H1 (cell line): ENCODE results near the gene OR52E2.

Experiments used
- CTCF ChIP-seq, 3 experiments: IDR thresholded peaks; 1 replicate in 2 of 3; 2 replicates in 1 of 3; pipeline versions ENCODE4 v1.5.1 to v1.6.1; 2011; ENCODE audit warnings: low read length in 3 of 3, mild to moderate bottlenecking in 3 of 3, inconsistent platforms in 2 of 3, low read depth in 1 of 3, moderate library complexity in 1 of 3; ENCODE audit not compliant: insufficient read depth in 1 of 3; ENCODE audit errors: control extremely low read depth in 1 of 3
- EP300 ChIP-seq, 2 experiments: IDR thresholded peaks; 1 replicate in 1 of 2; 2 replicates in 1 of 2; pipeline ENCODE4 v1.6.1; 2011 to 2012; ENCODE audit warnings: low read depth in 2 of 2, low read length in 2 of 2, mild to moderate bottlenecking in 2 of 2, borderline replicate concordance in 1 of 2, inconsistent platforms in 1 of 2, moderate library complexity in 1 of 2
- EZH2 ChIP-seq: fragments of 200-600 bp; sonication (generic); IDR thresholded peaks from 2 replicates; pipeline ENCODE4 v1.7.1; 2012; ENCODE audit warnings: low read depth, mild to moderate bottlenecking, moderate library complexity, low read length, inconsistent platforms; ENCODE audit not compliant: severe bottlenecking
- MAX ChIP-seq: IDR thresholded peaks from 2 replicates; pipeline ENCODE4 v1.6.1; 2012; ENCODE audit warnings: inconsistent platforms
- POLR2A ChIP-seq, 2 experiments: IDR thresholded peaks; 1 replicate in 1 of 2; 2 replicates in 1 of 2; pipeline ENCODE4 v1.6.1; 2011; ENCODE audit warnings: low read depth in 2 of 2, low read length in 2 of 2, mild to moderate bottlenecking in 2 of 2; ENCODE audit errors: control extremely low read depth in 1 of 2
- RAD21 ChIP-seq, 2 experiments: IDR thresholded peaks in 1 of 2; conservative IDR thresholded peaks in 1 of 2; 2 replicates each; pipeline ENCODE4 v1.6.1; 2011; ENCODE audit warnings: low read depth in 2 of 2, low read length in 2 of 2, improper control_type of control experiment in 1 of 2, inconsistent platforms in 1 of 2, mild to moderate bottlenecking in 1 of 2, moderate library complexity in 1 of 2
- RFX5 ChIP-seq: IDR thresholded peaks from 2 replicates; pipeline ENCODE4 v1.6.1; 2011; ENCODE audit warnings: low read depth, low read length, improper control_type of control experiment, borderline replicate concordance
- SIX5 ChIP-seq: IDR thresholded peaks from 2 replicates; pipeline ENCODE4 v1.6.1; 2011; ENCODE audit warnings: mild to moderate bottlenecking, low read depth, low read length
- TAF1 ChIP-seq: IDR thresholded peaks from 2 replicates; pipeline ENCODE4 v1.6.1; 2011; ENCODE audit warnings: mild to moderate bottlenecking, low read depth, low read length
- TBP ChIP-seq: IDR thresholded peaks from 2 replicates; pipeline ENCODE4 v1.6.1; 2011; ENCODE audit warnings: low read depth, low read length, improper control_type of control experiment
- USF2 ChIP-seq: IDR thresholded peaks from 2 replicates; pipeline ENCODE4 v1.6.1; 2011; ENCODE audit warnings: low read length, improper control_type of control experiment

- TF ChIP-seq TBP (no peak), MAX (no peak), CTCF (IDR thresholded peaks at IDR 0.05; ENCODE audit: control extremely low read depth in 1 of 3, insufficient read depth in 1 of 3, low read depth in 1 of 3, low read length in 3 of 3) (no peak), RFX5 (no peak), SIX5 (no peak), EZH2 (no peak), POLR2A (IDR thresholded peaks at IDR 0.05; ENCODE audit: control extremely low read depth in 1 of 2, low read depth in 2 of 2, low read length in 2 of 2) (no peak), RAD21 (IDR thresholded peaks at IDR 0.05 in 1 of 2, conservative IDR thresholded peaks at IDR 0.05 in 1 of 2; ENCODE audit: low read depth in 2 of 2, low read length in 2 of 2) (no peak), EP300 (IDR thresholded peaks at IDR 0.05; ENCODE audit: borderline replicate concordance in 1 of 2, low read depth in 2 of 2, low read length in 2 of 2) (no peak), TAF1 (no peak), USF2 (no peak)
Observed at GRCh38 chr11:5021996-5022395, 37.4 kb downstream of the OR52E2 start.
